Small intestine (tissue), 7 donors: ENCODE results near the gene KRTAP5-9. TPM values are rescaled to one million over a fixed set of nuclear protein-coding genes. Genes with fewer than 3 reads are reported as not detected.
A peak's percentile ranks its signal among the peaks of the same experiment; 100 is the strongest.

ENCODE experiments used
- DNase-seq, 2 donors: peaks; one replicate each; pipeline versions ENCODE4 v3.0.0 to v3.0.0-alpha.2; 2013
- FAIRE-seq: peaks from 2 replicates; lab custom pipeline; 2012; peaks lifted over from hg19 to GRCh38; lab: Jason Lieb, UNC
- H3K27ac ChIP-seq, 3 donors: one replicate each; pipeline ENCODE4 v1.5.1; 2013; ENCODE audit warnings: low read length in 2 of 3, mild to moderate bottlenecking in 2 of 3, control low read depth in 1 of 3, inconsistent platforms in 1 of 3, low read depth in 1 of 3, moderate library complexity in 1 of 3
- H3K27me3 ChIP-seq, 3 donors: one replicate each; pipeline ENCODE4 v1.6.1; 2013; ENCODE audit warnings: low read length in 3 of 3, inconsistent platforms in 1 of 3; ENCODE audit not compliant: control insufficient read depth in 3 of 3, insufficient read depth in 3 of 3
- H3K36me3 ChIP-seq, 3 donors: one replicate each; pipeline ENCODE4 v1.6.1; 2013; ENCODE audit warnings: low read length in 3 of 3, inconsistent platforms in 1 of 3, low read depth in 1 of 3, mild to moderate bottlenecking in 1 of 3, moderate library complexity in 1 of 3; ENCODE audit not compliant: control insufficient read depth in 3 of 3, insufficient read depth in 2 of 3
- H3K4me1 ChIP-seq, 3 donors: one replicate each; pipeline ENCODE4 v1.6.1; 2013; ENCODE audit warnings: low read length in 2 of 3, inconsistent platforms in 1 of 3, low read depth in 1 of 3, mild to moderate bottlenecking in 1 of 3, moderate library complexity in 1 of 3; ENCODE audit not compliant: control insufficient read depth in 3 of 3, insufficient read depth in 2 of 3
- H3K4me3 ChIP-seq, 3 donors: one replicate each; pipeline ENCODE4 v1.5.1; 2013; ENCODE audit warnings: low read length in 3 of 3, control low read depth in 1 of 3, inconsistent platforms in 1 of 3, low read depth in 1 of 3, mild to moderate bottlenecking in 1 of 3, moderate library complexity in 1 of 3
- H3K9me3 ChIP-seq, 2 donors: one replicate each; pipeline ENCODE4 v1.6.1; 2013; ENCODE audit warnings: low read depth in 1 of 2, low read length in 1 of 2; ENCODE audit not compliant: control insufficient read depth in 2 of 2, insufficient read depth in 1 of 2
- WGBS, 3 donors: extraction: QIAGEN DNeasy Blood & Tissue Kit; methylation state at CpG; one replicate each; pipeline ENCODE4 v1.1.7; 2013; 5-methylcytosine and 5-hydroxymethylcytosine counted together
- polyA plus RNA-seq, 4 donors: library from polyadenylated mRNA; stranded (reverse) in 3 of 4; unstranded in 1 of 4; fragments of 200-250 nt in 3 of 4; fragments of 120-200 nt in 1 of 4; gene quantifications; one replicate each; pipeline versions ENCODE4 v1.2.1 to v1.2.3, GENCODE V29; 2013
- donor health status: healthy with polysubstance abuse.
- donor health status: control.
- donor health status: control.
- donor health status: Bipolar disorder and iron deficiency.
- donor health status: healthy.

Gene KRTAP5-9
- polyA plus RNA-seq, 4 donors = 0.31 to 0.67 (median 0.50) TPM; not detected in 1

DNA sequence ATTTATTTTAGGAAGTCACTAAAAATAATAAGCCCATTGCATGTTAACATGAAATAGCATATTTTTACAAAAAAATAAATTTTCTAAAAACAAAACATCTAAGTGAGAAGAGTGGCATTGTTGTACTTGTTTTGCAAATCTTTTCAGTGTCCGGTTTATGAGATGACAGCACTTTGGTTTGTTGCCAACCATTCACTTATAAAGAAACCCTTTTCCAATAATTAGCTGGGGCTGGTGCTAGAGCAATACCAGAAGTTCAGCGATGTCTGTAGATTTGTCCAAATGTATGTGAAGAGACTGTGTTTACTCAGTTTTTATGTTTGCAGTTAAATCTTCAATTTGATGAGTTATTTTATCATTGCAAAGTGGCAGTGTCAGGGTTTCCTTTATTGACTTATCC, 43.2 kb upstream of the KRTAP5-9 start:
- Histone ChIP-seq H3K4me3 (no peak overlapping the region), H3K27ac (no peak overlapping the region), H3K27me3 (no peaks in the 10 kb centered on the region), H3K4me1 (no peaks in the 10 kb centered on the region), H3K36me3 (peaks cover 0 to 47% (median 10%) of the 10 kb centered on the region in 3 donors), H3K9me3 (peaks cover 0 to 3% of the 10 kb centered on the region in 2 donors)
- DNase-seq (no peak), FAIRE-seq (no peak)
- WGBS, 3 donors = 69 to 84% (median 79%) methylated on average over 2 of the region's 2 CpGs

DNA sequence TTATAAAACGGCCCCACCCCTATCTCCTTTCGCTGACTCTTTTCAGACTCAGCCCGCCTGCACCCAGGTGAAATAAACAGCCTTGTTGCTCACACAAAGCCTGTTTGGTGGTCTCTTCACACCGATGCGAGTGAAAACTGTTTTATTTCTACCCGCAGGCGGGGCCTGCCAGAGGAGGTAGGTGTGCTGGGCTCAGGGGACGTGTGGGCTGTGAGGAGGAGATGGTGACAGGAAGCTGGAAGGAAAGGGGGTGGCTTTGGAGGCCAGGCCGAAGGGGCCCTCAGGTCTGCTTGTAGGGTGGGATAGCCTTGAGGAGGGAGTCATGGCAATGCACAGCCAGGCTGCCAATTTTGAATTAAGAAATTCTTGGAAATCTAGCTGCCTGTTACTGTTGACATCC, 42.4 kb upstream of the KRTAP5-9 start:
- FAIRE-seq = no peak
- Histone ChIP-seq H3K4me1 (no peaks in the 10 kb centered on the region), H3K4me3 (no peak overlapping the region), H3K27ac (no peak overlapping the region), H3K9me3 (peaks cover 0 to 10% of the 10 kb centered on the region in 2 donors), H3K36me3 (peaks cover 0 to 39% (median 10%) of the 10 kb centered on the region in 3 donors), H3K27me3 (no peaks in the 10 kb centered on the region)
- WGBS, 3 donors = 81 to 95% (median 92%) methylated on average over 9 of the region's 9 CpGs
- DNase-seq = no peak

DNA sequence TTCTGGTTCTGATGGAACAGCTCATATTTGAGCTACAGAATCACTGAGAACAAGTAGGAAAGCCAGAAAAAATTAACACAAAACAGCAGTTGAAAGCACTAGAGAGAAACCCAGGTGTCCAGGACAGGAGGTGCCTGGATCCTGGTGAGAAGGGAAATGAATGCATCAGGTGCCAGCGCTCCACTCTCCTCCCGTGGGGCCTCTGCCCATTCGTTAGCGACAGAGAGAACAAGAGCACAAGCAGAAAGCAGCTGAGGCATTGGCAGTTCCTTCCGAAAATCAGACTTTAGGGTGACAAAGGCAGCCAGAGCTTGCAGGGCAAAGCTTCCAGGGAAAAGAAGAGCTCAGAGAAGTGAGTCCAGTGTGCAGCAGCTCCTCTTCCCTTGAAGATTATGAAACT, 41.1 kb upstream of the KRTAP5-9 start:
- DNase-seq = no peak
- Histone ChIP-seq H3K27me3 (no peaks in the 10 kb centered on the region), H3K36me3 (peaks cover 0 to 26% (median 10%) of the 10 kb centered on the region in 3 donors), H3K9me3 (peaks cover 0 to 12% of the 10 kb centered on the region in 2 donors), H3K27ac (no peak overlapping the region), H3K4me3 (no peak overlapping the region), H3K4me1 (no peaks in the 10 kb centered on the region)
- no peak for FAIRE-seq
- 90 to 97% (median 93%) methylated on average over 5 of the region's 5 CpGs for WGBS, 3 donors

DNA sequence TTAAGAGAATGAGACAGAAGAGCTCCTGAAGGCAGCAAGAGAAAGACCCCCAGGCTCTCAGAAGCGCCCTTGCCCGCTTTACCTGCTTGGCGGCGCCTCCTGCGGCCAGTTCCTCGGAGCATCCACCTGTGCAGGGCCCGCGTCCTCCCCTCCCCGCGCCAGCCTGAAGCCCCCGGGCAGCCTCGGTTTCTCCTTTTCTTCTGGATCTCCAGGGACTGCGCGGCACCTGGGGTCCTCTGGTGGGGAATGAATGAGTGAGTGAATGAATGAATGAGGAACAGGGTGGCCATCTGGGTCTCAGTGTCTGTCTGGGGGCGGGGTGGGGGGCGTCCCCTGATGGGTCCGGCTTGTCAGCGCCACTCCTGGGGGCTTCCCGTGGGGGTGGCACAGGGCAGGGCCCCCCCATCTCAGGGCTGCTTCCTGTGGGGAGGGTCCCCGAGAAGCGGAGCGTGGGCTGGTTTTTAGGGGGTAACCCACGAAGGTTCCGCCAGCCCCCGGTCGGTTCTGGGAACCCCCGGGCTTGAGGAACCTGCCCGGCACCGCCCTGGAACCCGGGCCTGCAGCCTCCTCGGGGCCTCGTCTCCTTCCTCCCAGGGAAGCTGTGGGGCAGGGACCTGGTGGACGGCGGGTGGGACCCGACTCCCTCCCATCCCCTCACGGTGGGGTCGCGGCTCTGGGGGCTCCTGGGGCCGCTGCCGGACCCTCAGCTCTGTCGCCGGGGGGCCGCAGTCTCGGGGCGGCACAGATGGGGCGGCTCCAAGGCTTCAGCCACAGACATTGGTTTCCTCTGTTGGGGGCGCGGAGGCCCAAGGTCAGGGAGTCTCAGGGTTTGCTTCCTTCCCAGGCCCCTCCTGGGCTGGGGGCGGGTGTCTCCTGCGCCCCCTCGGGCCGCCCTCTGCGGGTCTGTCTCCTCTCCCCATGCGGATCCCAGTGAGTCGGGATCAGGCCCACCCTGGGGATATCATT, 29.4 kb upstream of the KRTAP5-9 start:
- Histone ChIP-seq H3K4me3 (no peak overlapping the region), H3K27me3 (no peaks in the 10 kb centered on the region), H3K9me3 (no peaks in the 10 kb centered on the region), H3K4me1 (no peaks in the 10 kb centered on the region), H3K27ac (no peak overlapping the region), H3K36me3 (no peaks in the 10 kb centered on the region)
- DNase-seq = no peak
- no peak for FAIRE-seq
- 93 to 98% (median 95%) methylated on average over 38 to 55 of the region's 55 CpGs for WGBS, 3 donors

DNA sequence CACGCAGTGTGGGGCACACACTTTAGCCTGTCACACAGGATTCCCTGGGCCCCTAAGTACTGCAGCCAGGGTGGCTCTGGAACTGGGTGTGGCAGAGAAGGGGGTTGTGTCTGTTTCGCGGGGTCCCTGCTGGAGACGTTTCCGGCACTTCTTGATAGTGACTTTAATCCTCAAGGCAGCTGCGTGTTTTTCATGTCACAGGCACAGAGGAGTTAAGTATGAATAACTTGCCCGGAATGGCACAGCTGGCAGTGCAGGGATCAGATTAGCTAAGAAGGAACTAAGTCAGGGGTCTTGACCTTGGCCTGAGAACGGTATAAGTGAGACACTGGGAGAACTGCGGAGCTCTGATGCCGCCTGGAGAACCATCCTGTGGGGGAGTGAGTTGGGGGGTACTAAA, 28.7 kb upstream of the KRTAP5-9 start:
- no peak for DNase-seq
- Histone ChIP-seq H3K4me1 (no peaks in the 10 kb centered on the region), H3K27me3 (no peaks in the 10 kb centered on the region), H3K9me3 (no peaks in the 10 kb centered on the region), H3K4me3 (no peak overlapping the region), H3K27ac (no peak overlapping the region), H3K36me3 (no peaks in the 10 kb centered on the region)
- no peak for FAIRE-seq
- WGBS, 3 donors = 81 to 82% (median 82%) methylated on average over 10 of the region's 10 CpGs

DNA sequence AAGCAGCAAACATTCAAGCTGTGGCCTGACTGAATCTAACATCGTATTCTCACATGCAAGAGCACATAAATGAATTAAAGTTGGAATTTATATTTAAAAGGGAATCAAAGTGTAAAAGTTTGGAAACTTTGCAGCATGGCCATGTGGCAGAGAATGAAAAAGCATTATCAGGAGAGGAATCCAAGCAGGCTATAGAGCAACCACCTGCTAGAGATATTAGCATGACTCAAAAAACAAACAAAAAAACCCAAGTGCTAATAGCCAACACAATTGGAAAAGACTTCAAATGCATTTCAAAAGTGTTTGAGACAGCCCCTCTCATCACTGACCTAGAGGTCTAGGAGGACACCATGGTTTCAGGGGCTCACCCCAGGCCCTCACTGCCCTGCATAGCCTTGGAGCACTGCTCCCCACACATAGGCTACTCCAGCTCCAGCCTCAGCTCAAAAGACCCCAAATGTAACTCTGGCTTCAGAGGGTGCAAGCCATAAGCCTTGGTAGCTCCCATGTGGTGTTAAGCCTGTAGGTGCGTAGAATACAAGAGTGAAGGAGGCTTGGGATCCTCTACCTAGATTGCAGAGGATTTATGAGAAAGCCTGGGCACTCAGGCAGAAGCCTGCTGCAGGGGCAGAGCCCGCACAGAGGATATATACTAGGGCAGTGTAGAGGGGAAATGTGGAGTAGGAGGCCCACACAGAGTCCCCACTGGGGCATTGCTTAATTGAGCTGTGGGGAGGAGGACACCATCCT, 22.9 kb upstream of the KRTAP5-9 start:
- FAIRE-seq (no peak), DNase-seq (no peak)
- Histone ChIP-seq H3K4me3 (no peak overlapping the region), H3K9me3 (no peaks in the 10 kb centered on the region), H3K4me1 (no peaks in the 10 kb centered on the region), H3K36me3 (no peaks in the 10 kb centered on the region), H3K27ac (no peak overlapping the region), H3K27me3 (no peaks in the 10 kb centered on the region)
- 63 to 70% (median 63%) methylated on average over 3 of the region's 3 CpGs for WGBS, 3 donors

DNA sequence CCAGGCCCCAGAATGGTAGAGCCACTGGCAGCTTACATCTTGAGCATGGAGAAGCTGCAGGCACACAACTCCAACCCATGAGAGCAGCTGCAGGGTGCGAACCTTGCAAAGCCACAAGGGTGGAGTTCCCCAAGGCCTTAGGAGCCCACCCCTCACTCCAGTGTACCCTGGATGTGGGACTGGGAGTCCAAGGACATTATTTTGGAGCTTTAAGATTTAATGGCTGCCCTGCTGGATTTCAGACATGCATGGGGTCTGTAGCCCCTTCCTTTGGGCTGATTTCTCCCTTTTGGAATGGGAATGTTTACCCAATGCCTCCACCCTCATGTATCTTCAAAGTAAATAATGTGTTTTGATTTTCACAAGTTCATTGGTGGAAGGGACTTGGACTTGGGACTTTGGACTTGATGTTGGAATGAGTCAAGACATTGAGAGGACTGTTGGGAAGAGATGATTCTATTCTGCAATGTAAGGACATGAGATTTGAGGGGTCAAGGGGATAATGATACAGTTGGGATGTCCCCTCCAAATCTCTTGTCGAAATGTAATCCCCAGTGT, 22.2 kb upstream of the KRTAP5-9 start:
- Histone ChIP-seq H3K4me1 (no peaks in the 10 kb centered on the region), H3K9me3 (no peaks in the 10 kb centered on the region), H3K36me3 (no peaks in the 10 kb centered on the region), H3K27ac (no peak overlapping the region), H3K4me3 (no peak overlapping the region), H3K27me3 (no peaks in the 10 kb centered on the region)
- no peak for FAIRE-seq
- 78 to 93% (median 82%) methylated on average over 2 of the region's 2 CpGs for WGBS, 3 donors
- DNase-seq = peak; percentile 74 to 89
